ENCODE results near the gene ESYT3.

GRCh38 chr3:138401834-138402233, 32.6 kb upstream of the ESYT3 start:
- no peak for TF ChIP-seq CTCF (IDR thresholded peaks at IDR 0.05; ENCODE audit: insufficient read depth, low read length)
- TF ChIP-seq POLR2AphosphoS5 (IDR thresholded peaks at IDR 0.05; ENCODE audit: low read depth), result no peak
- no peak for TF ChIP-seq REST (IDR thresholded peaks at IDR 0.05; ENCODE audit: insufficient replicate concordance, low read depth)
- no peak for TF ChIP-seq SPI1 (IDR thresholded peaks at IDR 0.05; ENCODE audit: borderline replicate concordance, low read depth)
- TF ChIP-seq GABPA (IDR thresholded peaks at IDR 0.05; ENCODE audit: low read depth), result no peak

All from HL-60 (cell line).